ENCODE results near the gene AGRN.
A peak's percentile ranks its signal among the peaks of the same experiment; 100 is the strongest.
"Not testable (repeated sequence)": the region's sequence is repeated elsewhere in the genome, so short reads cannot be mapped to it uniquely, and the experiment has no call there.

Gene AGRN

DNA sequence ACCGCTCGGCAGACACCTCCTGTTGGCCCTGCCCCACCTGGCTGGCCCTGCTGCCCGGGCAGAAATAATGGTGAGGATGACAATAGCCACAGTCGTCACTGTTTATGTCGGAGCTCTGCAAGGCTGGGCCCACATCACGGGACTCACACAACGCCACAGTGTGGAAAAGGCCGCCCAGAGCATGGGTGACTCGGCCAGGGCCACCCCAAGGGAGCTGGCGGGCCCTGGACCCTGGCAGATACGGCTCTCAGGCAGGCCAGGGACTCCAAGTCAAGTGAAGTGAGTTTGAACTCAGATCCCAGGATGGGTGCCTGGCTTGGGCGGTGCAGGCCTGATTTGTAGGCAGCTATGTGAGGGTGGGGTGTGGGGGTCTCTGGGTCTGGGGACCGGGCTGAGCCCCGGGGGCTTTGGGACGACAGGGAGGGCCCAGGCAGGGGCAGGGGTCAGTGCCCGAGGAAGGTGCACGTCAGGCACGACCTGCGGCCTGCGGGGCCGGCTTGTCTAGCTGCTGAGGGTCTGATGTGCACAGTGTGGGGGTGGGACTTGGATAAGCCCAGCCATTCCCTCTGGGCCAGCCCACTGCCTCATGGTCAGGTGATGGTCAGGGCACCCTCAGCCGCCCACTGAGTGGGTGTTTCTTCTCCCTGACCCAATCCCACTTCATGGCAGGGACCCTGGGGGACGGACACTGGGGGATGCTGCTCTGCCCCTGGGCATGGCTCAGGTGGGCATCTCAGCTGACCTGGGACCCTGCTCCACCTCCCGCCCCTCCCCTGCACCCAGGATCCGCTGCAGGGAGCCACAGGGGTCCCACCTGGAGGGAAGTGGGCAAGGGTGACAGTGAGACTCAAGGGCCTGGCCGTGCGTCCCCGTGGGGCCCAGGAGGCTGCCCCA lies 53.2 kb downstream of the AGRN start:
- no peak for TF ChIP-seq CTCF (conservative IDR thresholded peaks at IDR 0.05)
- TF ChIP-seq ZFX (IDR thresholded peaks at IDR 0.05) = no peak
- H3K27ac ChIP-seq = peak overlapping the region; percentile 78

GRCh38 chr1:1073743-1074587 lies 54.0 kb downstream of the AGRN start, which contains the start of gene RNF223:
TSS of gene RNF223 (minus strand) at chr1:1074306. CDS start at chr1:1072566, 1,740 bp downstream.
- no peak for TF ChIP-seq CTCF (conservative IDR thresholded peaks at IDR 0.05)
- TF ChIP-seq ZFX (IDR thresholded peaks at IDR 0.05) = peak; percentile 50; the same call in 1 of the 2 replicates
- peak within 1 kb of the TSS; percentile 78 for H3K27ac ChIP-seq

DNA sequence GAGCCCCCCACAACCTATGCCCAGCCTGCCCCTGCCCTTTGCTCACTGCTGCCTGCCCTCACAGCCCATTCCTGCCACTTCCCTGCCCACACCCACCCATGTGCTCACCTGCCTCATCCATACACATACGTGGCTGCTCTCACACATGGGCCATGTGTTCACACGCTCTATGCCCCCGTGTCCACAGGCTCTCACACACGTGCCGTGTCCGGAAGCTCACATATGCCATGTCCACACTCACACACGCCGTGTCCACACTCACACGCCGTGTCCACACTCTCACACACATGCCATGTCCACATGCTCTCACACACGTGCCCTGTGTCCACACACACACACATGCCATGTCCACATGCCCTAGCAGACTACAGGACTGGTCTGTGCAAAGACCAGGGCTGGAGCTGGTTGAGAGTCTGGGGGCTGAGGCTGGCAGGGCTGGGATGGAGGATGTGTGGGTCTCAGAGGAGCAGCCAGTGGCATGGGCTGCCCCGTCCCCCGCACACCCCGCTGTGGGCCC lies 54.8 kb downstream of the AGRN start:
- H3K27ac ChIP-seq = peak overlapping the region; percentile 78

GRCh38 chr1:1075148-1075935 lies 55.4 kb downstream of the AGRN start:
- H3K27ac ChIP-seq = peak overlapping the region; percentile 78; the same call in 1 of the 2 replicates

More for the DNA sequence above, 54.8 kb downstream of the AGRN start:
- no peak for TF ChIP-seq ZFX (IDR thresholded peaks at IDR 0.05)
- no peak for TF ChIP-seq CTCF (conservative IDR thresholded peaks at IDR 0.05)

DNA sequence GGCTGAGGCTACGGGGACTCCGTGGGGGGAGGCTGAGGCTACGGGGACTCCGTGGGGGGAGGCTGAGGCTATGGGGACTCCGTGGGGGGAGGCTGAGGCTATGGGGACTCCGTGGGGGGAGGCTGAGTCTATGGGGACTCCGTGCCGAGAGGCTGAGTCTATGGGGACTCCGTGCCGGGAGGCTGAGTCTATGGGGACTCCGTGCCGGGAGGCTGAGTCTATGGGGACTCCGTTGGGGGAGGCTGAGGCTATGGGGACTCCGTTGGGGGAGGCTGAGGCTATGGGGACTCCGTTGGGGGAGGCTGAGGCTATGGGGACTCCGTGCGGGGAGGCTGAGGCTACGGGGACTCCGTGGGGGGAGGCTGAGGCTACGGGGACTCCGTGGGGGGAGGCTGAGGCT lies 57.5 kb downstream of the AGRN start:
- not testable (repeated sequence) for H3K27ac ChIP-seq

More at GRCh38 chr1:1075148-1075935, 55.4 kb downstream of the AGRN start:
- TF ChIP-seq ZFX (IDR thresholded peaks at IDR 0.05) = no peak
- TF ChIP-seq CTCF (conservative IDR thresholded peaks at IDR 0.05) = no peak

DNA sequence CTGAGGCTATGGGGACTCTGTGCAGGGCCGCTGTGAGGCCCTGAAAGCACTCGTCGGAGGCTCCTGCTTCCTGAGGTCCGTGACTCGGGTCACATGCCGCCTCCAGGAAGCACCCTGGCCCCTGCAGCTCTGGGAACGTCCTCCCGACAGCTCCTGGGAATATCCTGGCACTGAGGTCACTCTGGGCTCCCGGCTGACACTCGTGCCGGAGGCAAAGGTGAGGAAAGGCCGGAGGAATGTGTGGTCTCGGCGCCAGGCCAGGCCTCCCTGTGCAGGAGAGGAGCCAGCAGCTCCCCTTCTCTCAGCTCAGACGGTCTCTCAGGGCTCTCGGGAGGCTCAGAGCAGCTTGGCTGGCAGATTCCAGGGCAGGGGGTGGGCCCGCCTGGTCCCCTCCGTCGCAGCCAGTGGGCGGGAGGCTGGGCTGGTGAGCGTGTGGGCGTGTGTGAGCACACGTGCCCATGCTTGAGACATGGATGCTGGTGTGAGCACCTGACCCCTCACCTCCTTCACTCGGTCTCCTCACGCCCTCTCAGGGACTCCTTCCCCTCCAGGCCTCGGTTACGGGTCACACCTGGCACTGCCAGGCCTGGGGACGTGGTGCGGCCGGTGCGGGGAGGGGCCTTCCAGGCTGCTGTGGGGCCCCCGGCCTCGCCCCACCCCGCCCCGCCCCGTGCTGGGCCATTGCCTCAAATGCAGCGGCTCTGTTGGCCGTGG lies 59.6 kb downstream of the AGRN start:
- H3K27ac ChIP-seq = peak overlapping the region; percentile 68
- TF ChIP-seq ZFX (IDR thresholded peaks at IDR 0.05) (peak; percentile 33; the same call in 1 of the 2 replicates), CTCF (conservative IDR thresholded peaks at IDR 0.05) (no peak)
